RWPE1 (cell line): ENCODE data around the gene PLA2G5.

Experiments used
- CTCF ChIA-PET: fragments of 350-600 bp; sonication (Branson Sonifier 250); formaldehyde crosslinking; extraction: SDS; loops from one replicate; lab custom pipeline; 2021; lab: Yijun Ruan, JAX
- POLR2A ChIA-PET: fragments of 400-600 bp; formaldehyde crosslinking; extraction: SDS; loops from one replicate; lab custom pipeline; 2020; ENCODE audit warnings: antibody characterized with exemption; ENCODE audit not compliant: low non-redundant PET; lab: Yijun Ruan, JAX
- DNase-seq: peaks from one replicate; pipeline ENCODE4 v3.0.0; 2012; ENCODE audit warnings: low spot score
- H3K27ac ChIP-seq: fragments of 450-650 bp; 2 replicates; pipeline ENCODE4 v1.5.1; 2017
- CTCF ChIP-seq: fragments of 450-650 bp; conservative IDR thresholded peaks from 2 replicates; pipeline ENCODE4 v1.5.1; 2017; ENCODE audit warnings: low read depth, mild to moderate bottlenecking

Gene PLA2G5

GRCh38 chr1:20111452-20111851, 41.5 kb downstream of the PLA2G5 start:
- ChIA-PET CTCF (no interaction called here), POLR2A (no interaction called here)
- no peak for TF ChIP-seq CTCF
- no peak for DNase-seq
- no peak overlapping the region for H3K27ac ChIP-seq

GRCh38 chr1:20112279-20113000, 42.4 kb downstream of the PLA2G5 start:
- ChIA-PET CTCF (interaction anchor here (1.0 kb wide), 1 partner anchor 12 kb away, joined by 3 read pairs; no protein-coding TSS in a partner anchor), POLR2A (no interaction called here)
- DNase-seq: no peak
- H3K27ac ChIP-seq: no peak overlapping the region
- no peak for TF ChIP-seq CTCF

GRCh38 chr1:20114021-20114648, 44.1 kb downstream of the PLA2G5 start:
- CTCF ChIA-PET: interaction anchor here (0.8 to 1.2 kb wide), 2 partner anchors 38 to 52 kb away, joined by 3 read pairs; no protein-coding TSS in a partner anchor
- POLR2A ChIA-PET: no interaction called here
- no peak overlapping the region for H3K27ac ChIP-seq
- no peak for TF ChIP-seq CTCF
- DNase-seq: no peak

- DNase-seq: no peak
- TF ChIP-seq CTCF: no peak
- ChIA-PET CTCF (interaction anchor here (0.5 kb wide), 1 partner anchor 10 kb away, joined by 3 read pairs; no protein-coding TSS in a partner anchor), POLR2A (no interaction called here)
- no peak overlapping the region for H3K27ac ChIP-seq
Measured at GRCh38 chr1:20115479-20115878, 45.5 kb downstream of the PLA2G5 start.

GRCh38 chr1:20115916-20116315, 45.9 kb downstream of the PLA2G5 start:
- CTCF ChIA-PET: no interaction called here
- no peak overlapping the region for H3K27ac ChIP-seq
- TF ChIP-seq CTCF: no peak
- POLR2A ChIA-PET: no interaction called here
- DNase-seq: no peak

GRCh38 chr1:20117236-20117635, 47.2 kb downstream of the PLA2G5 start:
- H3K27ac ChIP-seq: no peak overlapping the region
- ChIA-PET CTCF (interaction anchor here (0.6 kb wide), 1 partner anchor 9 kb away, joined by 3 read pairs; no protein-coding TSS in a partner anchor), POLR2A (no interaction called here)
- TF ChIP-seq CTCF: no peak
- no peak for DNase-seq
